ENCODE measurements around the gene CPTP. TPM values are rescaled to one million over a fixed set of nuclear protein-coding genes. Genes with fewer than 3 reads are reported as not detected.

CPTP gene
- total and polyA plus RNA-seq, 7 donors = 8.4 to 57.1 (median 21.6) TPM

DNA sequence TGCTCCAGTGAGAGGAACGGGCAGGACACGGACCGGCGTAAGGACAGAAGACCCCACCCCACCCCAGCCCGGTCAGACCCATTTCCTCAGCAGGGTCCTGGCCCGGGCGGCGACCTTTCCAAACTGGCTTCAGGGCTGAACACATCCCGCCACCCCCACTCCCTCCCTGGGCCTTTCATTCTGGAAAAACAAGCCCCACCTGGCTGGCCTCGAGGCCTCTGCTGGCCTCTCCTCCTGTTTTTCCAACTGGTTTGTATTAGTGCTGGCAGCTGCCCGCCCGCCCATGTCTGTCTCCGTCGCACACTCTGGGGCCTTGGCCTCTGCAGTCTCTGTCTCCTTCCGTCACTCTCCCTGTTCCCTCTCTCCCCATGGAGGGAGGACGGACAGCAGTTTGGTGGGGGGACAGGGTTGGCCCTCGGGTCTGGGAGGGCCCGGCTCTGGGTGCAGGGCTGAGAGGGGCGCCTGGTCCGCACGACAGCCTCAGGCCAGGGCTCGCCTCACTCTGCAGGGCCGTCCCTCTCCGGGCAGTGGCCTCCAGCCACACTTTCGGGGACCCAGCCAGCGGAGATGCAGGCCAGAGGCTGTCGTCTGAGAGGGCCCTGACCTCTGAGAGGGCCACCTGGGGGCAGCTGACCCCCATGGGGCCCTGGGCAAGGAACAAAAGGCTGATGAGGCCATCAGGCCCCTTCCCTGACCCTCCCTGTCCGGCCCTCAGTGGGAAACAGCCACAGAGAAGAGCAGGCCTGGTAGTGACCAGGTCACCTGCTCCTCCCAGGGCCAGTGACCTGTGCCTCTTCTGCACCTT lies 35.3 kb downstream of the CPTP start:
- DNase-seq = no peak
- peak in 3 of 4 donors; percentile 7 to 43 (median 25) for TF ChIP-seq POLR2AphosphoS5 (IDR thresholded peaks at IDR 0.05)
- TF ChIP-seq, protein P1, sequence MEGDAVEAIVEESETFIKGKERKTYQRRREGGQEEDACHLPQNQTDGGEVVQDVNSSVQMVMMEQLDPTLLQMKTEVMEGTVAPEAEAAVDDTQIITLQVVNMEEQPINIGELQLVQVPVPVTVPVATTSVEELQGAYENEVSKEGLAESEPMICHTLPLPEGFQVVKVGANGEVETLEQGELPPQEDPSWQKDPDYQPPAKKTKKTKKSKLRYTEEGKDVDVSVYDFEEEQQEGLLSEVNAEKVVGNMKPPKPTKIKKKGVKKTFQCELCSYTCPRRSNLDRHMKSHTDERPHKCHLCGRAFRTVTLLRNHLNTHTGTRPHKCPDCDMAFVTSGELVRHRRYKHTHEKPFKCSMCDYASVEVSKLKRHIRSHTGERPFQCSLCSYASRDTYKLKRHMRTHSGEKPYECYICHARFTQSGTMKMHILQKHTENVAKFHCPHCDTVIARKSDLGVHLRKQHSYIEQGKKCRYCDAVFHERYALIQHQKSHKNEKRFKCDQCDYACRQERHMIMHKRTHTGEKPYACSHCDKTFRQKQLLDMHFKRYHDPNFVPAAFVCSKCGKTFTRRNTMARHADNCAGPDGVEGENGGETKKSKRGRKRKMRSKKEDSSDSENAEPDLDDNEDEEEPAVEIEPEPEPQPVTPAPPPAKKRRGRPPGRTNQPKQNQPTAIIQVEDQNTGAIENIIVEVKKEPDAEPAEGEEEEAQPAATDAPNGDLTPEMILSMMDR (IDR thresholded peaks at IDR 0.05) = no peak
- TF ChIP-seq EP300 (IDR thresholded peaks at IDR 0.05) = no peak
- TF ChIP-seq POLR2A (IDR thresholded peaks at IDR 0.05) = no peak
- Histone ChIP-seq H3K27me3 (no peaks in the 10 kb centered on the region), H3K36me3 (peaks cover 0 to 3% (median under 1%) of the 10 kb centered on the region in 4 donors), H3K9me3 (no peaks in the 10 kb centered on the region), H3K4me3 (no peak overlapping the region), H3K4me1 (peaks cover 0 to 71% (median 61%) of the 10 kb centered on the region in 4 donors), H3K27ac (peak overlapping the region; percentile 86 to 95 (median 94))
- intact Hi-C loops (cut with DNase I) = no loop called here
- 65 to 71% methylated on average over 28 of the region's 28 CpGs for WGBS, 2 donors

DNA sequence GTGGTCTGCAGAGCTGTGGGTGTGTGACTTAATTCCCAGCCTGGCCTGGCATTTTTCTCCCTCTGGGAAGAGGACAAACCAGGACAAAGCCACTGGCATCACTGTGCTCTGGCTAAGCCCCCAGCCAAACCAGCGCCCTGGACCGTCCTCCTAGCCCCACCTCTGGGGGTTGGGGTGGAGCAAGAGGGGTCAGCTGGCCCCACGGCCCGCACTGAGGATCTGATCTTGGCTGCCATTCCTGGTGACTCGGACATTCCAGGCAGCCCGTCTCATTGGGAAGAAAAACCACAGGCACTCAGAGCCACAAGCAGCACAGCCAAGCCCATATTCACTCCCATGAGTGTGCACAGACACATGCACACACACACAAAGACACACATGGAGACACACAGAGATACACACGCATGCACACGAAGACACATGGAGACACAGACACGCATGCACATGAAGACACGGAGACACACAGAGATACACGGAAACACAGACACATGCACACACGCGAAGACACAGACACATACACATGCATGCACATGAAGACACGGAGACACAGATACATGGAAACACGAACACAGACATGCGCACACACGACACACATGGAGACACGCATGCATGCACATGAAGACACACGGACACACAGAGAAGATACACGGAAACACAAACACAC lies 36.0 kb downstream of the CPTP start:
- no peaks in the 10 kb centered on the region for H3K9me3 ChIP-seq
- TF ChIP-seq, protein P1 (IDR thresholded peaks at IDR 0.05) = no peak
- TF ChIP-seq POLR2A (IDR thresholded peaks at IDR 0.05) (no peak), POLR2AphosphoS5 (IDR thresholded peaks at IDR 0.05) (peak in 3 of 4 donors; percentile 18 to 45 (median 34)), EP300 (IDR thresholded peaks at IDR 0.05) (no peak)
- peaks cover 0 to 64% (median 53%) of the 10 kb centered on the region in 4 donors for H3K4me1 ChIP-seq
- 70 to 78% methylated on average over 20 of the region's 20 CpGs for WGBS, 2 donors
- H3K27me3 ChIP-seq = no peaks in the 10 kb centered on the region
- H3K4me3 ChIP-seq = no peak overlapping the region
- intact Hi-C loops (cut with DNase I) = no loop called here
- DNase-seq = peak; percentile 92
- H3K27ac ChIP-seq = peak overlapping the region; percentile 86 to 95 (median 94)
- no peaks in the 10 kb centered on the region for H3K36me3 ChIP-seq

DNA sequence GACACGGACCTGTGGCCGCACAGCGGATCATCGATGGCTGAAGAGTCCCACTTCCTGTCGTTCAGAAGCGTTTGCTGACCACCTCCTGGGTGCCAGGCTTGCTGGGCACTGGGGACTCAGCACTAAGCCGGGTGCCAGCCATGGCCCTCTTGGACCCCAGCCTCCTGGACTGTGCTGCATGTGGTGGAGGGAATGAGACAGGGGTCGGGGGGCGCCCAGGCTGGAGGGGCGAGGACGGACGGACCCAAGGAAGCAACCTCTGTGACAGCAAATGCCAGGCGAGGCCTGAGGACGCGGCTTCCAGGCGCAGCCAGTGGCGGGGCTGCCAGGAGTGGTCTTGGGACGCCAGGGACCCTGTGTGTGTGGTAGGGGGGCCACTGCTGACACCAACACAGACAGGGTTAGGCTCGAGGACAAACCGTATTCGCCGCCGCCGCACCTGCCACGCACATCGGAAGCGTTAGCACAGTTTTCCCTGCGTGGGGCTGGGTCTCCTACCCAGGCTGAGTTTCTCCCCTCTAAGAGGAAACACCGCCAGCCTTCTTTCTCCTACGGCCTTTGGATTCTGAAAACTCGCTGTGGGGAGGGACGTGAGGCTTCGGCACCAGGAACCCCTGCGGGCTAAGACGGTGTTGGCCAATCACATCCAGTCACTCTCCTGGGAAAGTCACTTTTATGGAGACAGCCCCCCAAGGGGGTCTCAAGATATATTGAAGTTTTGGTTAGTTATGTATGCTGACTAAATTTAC lies 36.8 kb downstream of the CPTP start:
- Histone ChIP-seq H3K27me3 (no peaks in the 10 kb centered on the region), H3K36me3 (no peaks in the 10 kb centered on the region), H3K27ac (peak overlapping the region; percentile 86 to 95 (median 94)), H3K9me3 (no peaks in the 10 kb centered on the region), H3K4me3 (no peak overlapping the region), H3K4me1 (peaks cover 0 to 56% (median 45%) of the 10 kb centered on the region in 4 donors)
- intact Hi-C loops (cut with DNase I) = no loop called here
- DNase-seq = peak; percentile 64
- WGBS, 2 donors = 74 to 75% methylated on average over 35 of the region's 35 CpGs
- TF ChIP-seq POLR2A (IDR thresholded peaks at IDR 0.05) (no peak), EP300 (IDR thresholded peaks at IDR 0.05) (no peak), POLR2AphosphoS5 (IDR thresholded peaks at IDR 0.05) (no peak)

DNA sequence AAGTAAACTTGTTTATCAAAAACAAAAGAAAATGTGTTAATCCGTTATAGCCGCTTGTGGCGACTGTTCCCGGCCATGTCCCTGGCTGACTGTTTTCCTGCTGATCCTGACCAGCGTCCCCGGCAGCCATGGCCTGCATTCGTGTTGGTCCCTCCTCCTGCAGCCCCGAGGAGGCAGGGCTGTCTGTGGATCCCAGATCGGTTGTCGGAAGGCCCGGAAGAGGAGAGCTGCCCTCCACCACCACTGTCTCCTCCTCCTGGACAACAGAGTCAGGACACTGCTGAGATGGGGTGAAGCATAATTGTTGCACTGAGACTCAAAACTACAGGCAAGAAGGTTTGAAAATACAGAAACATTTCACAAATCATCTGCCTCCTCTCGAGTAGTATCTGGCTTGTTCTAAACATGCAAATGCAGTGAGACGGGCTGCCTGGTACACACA lies 37.4 kb downstream of the CPTP start:
- H3K27ac ChIP-seq = peak overlapping the region; percentile 86 to 95 (median 94)
- peak; percentile 90 for DNase-seq
- H3K27me3 ChIP-seq = no peaks in the 10 kb centered on the region
- WGBS, 2 donors = 28 to 33% methylated on average over 13 of the region's 13 CpGs
- no peak for TF ChIP-seq EP300 (IDR thresholded peaks at IDR 0.05)
- TF ChIP-seq, protein P1 (IDR thresholded peaks at IDR 0.05) = peak in 1 of 4 experiments; percentile 25
- TF ChIP-seq POLR2AphosphoS5 (IDR thresholded peaks at IDR 0.05) = peak in 2 of 4 donors; percentile 12 to 27
- no peak overlapping the region for H3K4me3 ChIP-seq
- peaks cover 0 to 50% (median 39%) of the 10 kb centered on the region in 4 donors for H3K4me1 ChIP-seq
- intact Hi-C loops (cut with DNase I) = no loop called here
- H3K9me3 ChIP-seq = no peaks in the 10 kb centered on the region
- H3K36me3 ChIP-seq = no peaks in the 10 kb centered on the region
